HepG2 (cell line): ENCODE measurements around the gene IL4I1. TPM values are rescaled to one million over a fixed set of nuclear protein-coding genes. Genes with fewer than 3 reads are reported as not detected.
A peak's percentile ranks its signal among the peaks of the same experiment; 100 is the strongest.

Experiments used
- IRF2 ChIP-seq: IDR thresholded peaks from 2 replicates; pipeline ENCODE4 v1.6.1; 2018; ENCODE audit warnings: missing genetic modification reagents, missing compliant biosample characterization
- NFYB ChIP-seq: sonication (generic); formaldehyde crosslinking; IDR thresholded peaks from 2 replicates; pipeline ENCODE4 v1.4.0; 2020; ENCODE audit warnings: missing genetic modification reagents
- REPIN1 ChIP-seq: sonication (generic); formaldehyde crosslinking; IDR thresholded peaks from 2 replicates; pipeline ENCODE4 v1.8.0; 2022; ENCODE audit warnings: missing genetic modification reagents, low read depth, mild to moderate bottlenecking, borderline replicate concordance
- SMAD3 ChIP-seq: sonication (generic); formaldehyde crosslinking; IDR thresholded peaks from 2 replicates; pipeline ENCODE4 v1.4.0; 2020; ENCODE audit warnings: missing genetic modification reagents
- SRY ChIP-seq: sonication (generic); formaldehyde crosslinking; IDR thresholded peaks from 2 replicates; pipeline ENCODE4 v1.8.0; 2022; ENCODE audit warnings: mild to moderate bottlenecking, missing genetic modification reagents
- TCF12 ChIP-seq, 2 experiments: fragments of 450-650 bp in 1 of 2; sonication (generic) in 1 of 2; formaldehyde crosslinking in 1 of 2; IDR thresholded peaks; 2 replicates each; pipeline versions ENCODE4 v1.6.1 to v1.8.0; 2017 to 2022; ENCODE audit warnings: antibody characterized with exemption in 1 of 2, mild to moderate bottlenecking in 1 of 2, missing genetic modification reagents in 1 of 2, moderate library complexity in 1 of 2
- ZNF143 ChIP-seq: sonication (generic); formaldehyde crosslinking; IDR thresholded peaks from 2 replicates; pipeline ENCODE4 v1.4.0; 2020; ENCODE audit warnings: missing genetic modification reagents
- polyA plus RNA-seq, 8 experiments: library from polyadenylated mRNA; depleted of rRNA in 3 of 8; stranded (reverse) in 7 of 8; unstranded in 1 of 8; fragments of >200 nt; fragmentation: Illumina TruSeq in 4 of 8; extraction: Trizol in 4 of 8; gene quantifications; 2 replicates each; pipeline versions ENCODE4 v1.2.1 to v1.2.3, GENCODE V29; 2011 to 2016; ENCODE audit warnings: low read depth in 4 of 8, missing spikeins in 1 of 8, mixed read lengths in 1 of 8; ENCODE audit not compliant: insufficient read depth in 1 of 8
- total RNA-seq, 5 experiments: library from RNA; depleted of rRNA; stranded (reverse); fragments of >200 nt; fragmentation: Illumina TruSeq; extraction: Trizol; gene quantifications; 2 replicates each; pipeline ENCODE4 v1.2.3, GENCODE V29; 2016; ENCODE audit warnings: low read depth in 1 of 5
- TF ChIP-seq, protein P1 (sequence below): fragments of 450-650 bp; IDR thresholded peaks from 2 replicates; pipeline ENCODE4 v1.6.1; 2017
- TF ChIP-seq, protein P2 (sequence below): sonication (generic); formaldehyde crosslinking; IDR thresholded peaks from 2 replicates; pipeline ENCODE4 v1.4.0; 2020; ENCODE audit warnings: mild to moderate bottlenecking, low read depth, missing genetic modification reagents
- TF ChIP-seq, protein P3 (sequence below): sonication (generic); formaldehyde crosslinking; conservative IDR thresholded peaks from 2 replicates; pipeline ENCODE4 v1.4.0; 2020; ENCODE audit warnings: missing genetic modification reagents
- TF ChIP-seq, protein P4 (sequence below): sonication (generic); formaldehyde crosslinking; IDR thresholded peaks from 2 replicates; pipeline ENCODE4 v1.4.0; 2020; ENCODE audit warnings: mild to moderate bottlenecking, missing genetic modification reagents
- TF ChIP-seq, protein P5 (sequence below): sonication (generic); formaldehyde crosslinking; IDR thresholded peaks from 2 replicates; pipeline ENCODE4 v1.5.0; 2020; ENCODE audit warnings: mild to moderate bottlenecking, missing genetic modification reagents
- TF ChIP-seq, protein P6 (sequence below): sonication (generic); formaldehyde crosslinking; IDR thresholded peaks from 2 replicates; pipeline ENCODE4 v1.4.0; 2020; ENCODE audit warnings: mild to moderate bottlenecking, missing genetic modification reagents
- TF ChIP-seq, protein P7 (sequence below): IDR thresholded peaks from 2 replicates; pipeline ENCODE4 v1.6.1; 2016; ENCODE audit warnings: missing compliant biosample characterization, missing genetic modification reagents, borderline replicate concordance

Gene IL4I1
- total and polyA plus RNA-seq, 2 of the 13 experiments (the other 11 are each of a cell fraction or from before 2014, with no cell fraction given): not detected

DNA sequence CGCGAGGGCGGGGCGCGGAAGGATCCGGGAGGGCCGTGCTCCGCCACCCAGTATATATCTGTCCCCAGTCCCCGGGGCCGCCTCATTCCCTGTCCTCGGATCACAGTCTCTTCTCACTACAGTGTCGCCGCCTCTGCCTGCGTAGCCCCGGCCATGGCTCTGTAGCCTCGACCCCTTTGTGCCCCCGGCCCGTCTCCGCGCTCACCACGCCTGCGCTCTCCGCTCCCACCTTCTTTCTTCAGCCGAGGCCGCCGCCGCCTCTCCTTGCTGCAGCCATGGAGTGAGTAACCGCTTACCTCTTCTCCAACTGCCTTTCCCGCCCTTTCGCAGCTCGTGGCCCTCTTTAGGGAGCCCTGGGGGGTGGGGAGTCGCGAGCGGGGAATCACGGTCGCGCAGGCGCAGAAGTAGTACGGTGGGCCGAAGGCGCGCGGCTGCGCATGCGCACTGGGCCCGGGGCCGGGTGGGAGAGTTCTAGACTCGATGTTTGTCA lies 32.5 kb upstream of the IL4I1 start, which contains the start of the genes ATF5 and NUP62 (continued):
- TF ChIP-seq, protein P1, sequence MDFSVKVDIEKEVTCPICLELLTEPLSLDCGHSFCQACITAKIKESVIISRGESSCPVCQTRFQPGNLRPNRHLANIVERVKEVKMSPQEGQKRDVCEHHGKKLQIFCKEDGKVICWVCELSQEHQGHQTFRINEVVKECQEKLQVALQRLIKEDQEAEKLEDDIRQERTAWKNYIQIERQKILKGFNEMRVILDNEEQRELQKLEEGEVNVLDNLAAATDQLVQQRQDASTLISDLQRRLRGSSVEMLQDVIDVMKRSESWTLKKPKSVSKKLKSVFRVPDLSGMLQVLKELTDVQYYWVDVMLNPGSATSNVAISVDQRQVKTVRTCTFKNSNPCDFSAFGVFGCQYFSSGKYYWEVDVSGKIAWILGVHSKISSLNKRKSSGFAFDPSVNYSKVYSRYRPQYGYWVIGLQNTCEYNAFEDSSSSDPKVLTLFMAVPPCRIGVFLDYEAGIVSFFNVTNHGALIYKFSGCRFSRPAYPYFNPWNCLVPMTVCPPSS: no peak
- TF ChIP-seq, protein P2, sequence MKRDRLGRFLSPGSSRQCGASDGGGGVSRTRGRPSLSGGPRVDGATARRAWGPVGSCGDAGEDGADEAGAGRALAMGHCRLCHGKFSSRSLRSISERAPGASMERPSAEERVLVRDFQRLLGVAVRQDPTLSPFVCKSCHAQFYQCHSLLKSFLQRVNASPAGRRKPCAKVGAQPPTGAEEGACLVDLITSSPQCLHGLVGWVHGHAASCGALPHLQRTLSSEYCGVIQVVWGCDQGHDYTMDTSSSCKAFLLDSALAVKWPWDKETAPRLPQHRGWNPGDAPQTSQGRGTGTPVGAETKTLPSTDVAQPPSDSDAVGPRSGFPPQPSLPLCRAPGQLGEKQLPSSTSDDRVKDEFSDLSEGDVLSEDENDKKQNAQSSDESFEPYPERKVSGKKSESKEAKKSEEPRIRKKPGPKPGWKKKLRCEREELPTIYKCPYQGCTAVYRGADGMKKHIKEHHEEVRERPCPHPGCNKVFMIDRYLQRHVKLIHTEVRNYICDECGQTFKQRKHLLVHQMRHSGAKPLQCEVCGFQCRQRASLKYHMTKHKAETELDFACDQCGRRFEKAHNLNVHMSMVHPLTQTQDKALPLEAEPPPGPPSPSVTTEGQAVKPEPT (CRISPR knock-in tag): peak; percentile 42; the same call in 1 of the 2 replicates
- TF ChIP-seq NFYB (CRISPR knock-in tag): peak; percentile 3; the same call in 1 of the 2 replicates
- TF ChIP-seq, protein P3, sequence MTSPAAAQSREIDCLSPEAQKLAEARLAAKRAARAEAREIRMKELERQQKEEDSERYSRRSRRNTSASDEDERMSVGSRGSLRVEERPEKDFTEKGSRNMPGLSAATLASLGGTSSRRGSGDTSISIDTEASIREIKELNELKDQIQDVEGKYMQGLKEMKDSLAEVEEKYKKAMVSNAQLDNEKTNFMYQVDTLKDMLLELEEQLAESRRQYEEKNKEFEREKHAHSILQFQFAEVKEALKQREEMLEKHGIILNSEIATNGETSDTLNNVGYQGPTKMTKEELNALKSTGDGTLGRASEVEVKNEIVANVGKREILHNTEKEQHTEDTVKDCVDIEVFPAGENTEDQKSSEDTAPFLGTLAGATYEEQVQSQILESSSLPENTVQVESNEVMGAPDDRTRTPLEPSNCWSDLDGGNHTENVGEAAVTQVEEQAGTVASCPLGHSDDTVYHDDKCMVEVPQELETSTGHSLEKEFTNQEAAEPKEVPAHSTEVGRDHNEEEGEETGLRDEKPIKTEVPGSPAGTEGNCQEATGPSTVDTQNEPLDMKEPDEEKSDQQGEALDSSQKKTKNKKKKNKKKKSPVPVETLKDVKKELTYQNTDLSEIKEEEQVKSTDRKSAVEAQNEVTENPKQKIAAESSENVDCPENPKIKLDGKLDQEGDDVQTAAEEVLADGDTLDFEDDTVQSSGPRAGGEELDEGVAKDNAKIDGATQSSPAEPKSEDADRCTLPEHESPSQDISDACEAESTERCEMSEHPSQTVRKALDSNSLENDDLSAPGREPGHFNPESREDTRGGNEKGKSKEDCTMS (CRISPR knock-in tag): peak; percentile 56; the same call in 1 of the 2 replicates
- TF ChIP-seq IRF2 (CRISPR knock-in tag): no peak
- TF ChIP-seq SMAD3 (CRISPR knock-in tag): 0 out of 2 replicates have a peak, but pooled peaks have one; percentile 34
- TF ChIP-seq REPIN1 (CRISPR knock-in tag): peak; percentile 94
- TF ChIP-seq ZNF143: peak; percentile 89
- TF ChIP-seq, protein P4, sequence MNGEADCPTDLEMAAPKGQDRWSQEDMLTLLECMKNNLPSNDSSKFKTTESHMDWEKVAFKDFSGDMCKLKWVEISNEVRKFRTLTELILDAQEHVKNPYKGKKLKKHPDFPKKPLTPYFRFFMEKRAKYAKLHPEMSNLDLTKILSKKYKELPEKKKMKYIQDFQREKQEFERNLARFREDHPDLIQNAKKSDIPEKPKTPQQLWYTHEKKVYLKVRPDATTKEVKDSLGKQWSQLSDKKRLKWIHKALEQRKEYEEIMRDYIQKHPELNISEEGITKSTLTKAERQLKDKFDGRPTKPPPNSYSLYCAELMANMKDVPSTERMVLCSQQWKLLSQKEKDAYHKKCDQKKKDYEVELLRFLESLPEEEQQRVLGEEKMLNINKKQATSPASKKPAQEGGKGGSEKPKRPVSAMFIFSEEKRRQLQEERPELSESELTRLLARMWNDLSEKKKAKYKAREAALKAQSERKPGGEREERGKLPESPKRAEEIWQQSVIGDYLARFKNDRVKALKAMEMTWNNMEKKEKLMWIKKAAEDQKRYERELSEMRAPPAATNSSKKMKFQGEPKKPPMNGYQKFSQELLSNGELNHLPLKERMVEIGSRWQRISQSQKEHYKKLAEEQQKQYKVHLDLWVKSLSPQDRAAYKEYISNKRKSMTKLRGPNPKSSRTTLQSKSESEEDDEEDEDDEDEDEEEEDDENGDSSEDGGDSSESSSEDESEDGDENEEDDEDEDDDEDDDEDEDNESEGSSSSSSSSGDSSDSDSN (CRISPR knock-in tag): peak; percentile 74
- TF ChIP-seq TCF12 (IDR thresholded peaks at IDR 0.05): no peak
- TF ChIP-seq TCF12 (CRISPR knock-in tag; IDR thresholded peaks at IDR 0.05): no peak
- TF ChIP-seq, protein P5, sequence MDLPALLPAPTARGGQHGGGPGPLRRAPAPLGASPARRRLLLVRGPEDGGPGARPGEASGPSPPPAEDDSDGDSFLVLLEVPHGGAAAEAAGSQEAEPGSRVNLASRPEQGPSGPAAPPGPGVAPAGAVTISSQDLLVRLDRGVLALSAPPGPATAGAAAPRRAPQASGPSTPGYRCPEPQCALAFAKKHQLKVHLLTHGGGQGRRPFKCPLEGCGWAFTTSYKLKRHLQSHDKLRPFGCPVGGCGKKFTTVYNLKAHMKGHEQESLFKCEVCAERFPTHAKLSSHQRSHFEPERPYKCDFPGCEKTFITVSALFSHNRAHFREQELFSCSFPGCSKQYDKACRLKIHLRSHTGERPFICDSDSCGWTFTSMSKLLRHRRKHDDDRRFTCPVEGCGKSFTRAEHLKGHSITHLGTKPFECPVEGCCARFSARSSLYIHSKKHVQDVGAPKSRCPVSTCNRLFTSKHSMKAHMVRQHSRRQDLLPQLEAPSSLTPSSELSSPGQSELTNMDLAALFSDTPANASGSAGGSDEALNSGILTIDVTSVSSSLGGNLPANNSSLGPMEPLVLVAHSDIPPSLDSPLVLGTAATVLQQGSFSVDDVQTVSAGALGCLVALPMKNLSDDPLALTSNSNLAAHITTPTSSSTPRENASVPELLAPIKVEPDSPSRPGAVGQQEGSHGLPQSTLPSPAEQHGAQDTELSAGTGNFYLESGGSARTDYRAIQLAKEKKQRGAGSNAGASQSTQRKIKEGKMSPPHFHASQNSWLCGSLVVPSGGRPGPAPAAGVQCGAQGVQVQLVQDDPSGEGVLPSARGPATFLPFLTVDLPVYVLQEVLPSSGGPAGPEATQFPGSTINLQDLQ (CRISPR knock-in tag): peak; percentile 93; the same call in 1 of the 2 replicates
- TF ChIP-seq, protein P6, sequence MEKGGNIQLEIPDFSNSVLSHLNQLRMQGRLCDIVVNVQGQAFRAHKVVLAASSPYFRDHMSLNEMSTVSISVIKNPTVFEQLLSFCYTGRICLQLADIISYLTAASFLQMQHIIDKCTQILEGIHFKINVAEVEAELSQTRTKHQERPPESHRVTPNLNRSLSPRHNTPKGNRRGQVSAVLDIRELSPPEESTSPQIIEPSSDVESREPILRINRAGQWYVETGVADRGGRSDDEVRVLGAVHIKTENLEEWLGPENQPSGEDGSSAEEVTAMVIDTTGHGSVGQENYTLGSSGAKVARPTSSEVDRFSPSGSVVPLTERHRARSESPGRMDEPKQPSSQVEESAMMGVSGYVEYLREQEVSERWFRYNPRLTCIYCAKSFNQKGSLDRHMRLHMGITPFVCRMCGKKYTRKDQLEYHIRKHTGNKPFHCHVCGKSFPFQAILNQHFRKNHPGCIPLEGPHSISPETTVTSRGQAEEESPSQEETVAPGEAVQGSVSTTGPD (CRISPR knock-in tag): peak; percentile 12; the same call in 1 of the 2 replicates
- TF ChIP-seq SRY: peak; percentile 97
- TF ChIP-seq, protein P7, sequence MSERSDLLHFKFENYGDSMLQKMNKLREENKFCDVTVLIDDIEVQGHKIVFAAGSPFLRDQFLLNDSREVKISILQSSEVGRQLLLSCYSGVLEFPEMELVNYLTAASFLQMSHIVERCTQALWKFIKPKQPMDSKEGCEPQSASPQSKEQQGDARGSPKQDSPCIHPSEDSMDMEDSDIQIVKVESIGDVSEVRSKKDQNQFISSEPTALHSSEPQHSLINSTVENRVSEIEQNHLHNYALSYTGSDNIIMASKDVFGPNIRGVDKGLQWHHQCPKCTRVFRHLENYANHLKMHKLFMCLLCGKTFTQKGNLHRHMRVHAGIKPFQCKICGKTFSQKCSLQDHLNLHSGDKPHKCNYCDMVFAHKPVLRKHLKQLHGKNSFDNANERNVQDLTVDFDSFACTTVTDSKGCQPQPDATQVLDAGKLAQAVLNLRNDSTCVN (CRISPR knock-in tag): no peak
